ENCODE results near the gene SSH2. TPM values are rescaled to one million over a fixed set of nuclear protein-coding genes. Genes with fewer than 3 reads are reported as not detected.
"Not testable (repeated sequence)": the region's sequence is repeated elsewhere in the genome, so short reads cannot be mapped to it uniquely, and the experiment has no call there.

Gene SSH2
- total RNA-seq, 1 donor from 2014 or later, result 32.1 TPM

GRCh38 chr17:29732613-29733012 is 197.4 kb downstream of the SSH2 start:
- no peak for DNase-seq

- no peak for DNase-seq
Observed at GRCh38 chr17:29732209-29732608, 197.8 kb downstream of the SSH2 start.

GRCh38 chr17:29731589-29731929 is 198.5 kb downstream of the SSH2 start:
- DNase-seq, result no peak

- no peak for DNase-seq
Observed at GRCh38 chr17:29728490-29728889, 201.5 kb downstream of the SSH2 start.

- peak; percentile 82 for DNase-seq
Observed at GRCh38 chr17:29726715-29727252, 203.2 kb downstream of the SSH2 start.

- not testable (repeated sequence) for DNase-seq
Observed at GRCh38 chr17:29725408-29725807, 204.6 kb downstream of the SSH2 start.

GRCh38 chr17:29723278-29724047 is 206.6 kb downstream of the SSH2 start:
- no peak for DNase-seq

GRCh38 chr17:29722411-29723198 is 207.4 kb downstream of the SSH2 start:
- peak; percentile 90 for DNase-seq

- DNase-seq, result no peak
Observed at GRCh38 chr17:29720551-29720950, 209.5 kb downstream of the SSH2 start.

- no peak for DNase-seq
Observed at GRCh38 chr17:29719469-29719868, 210.6 kb downstream of the SSH2 start.

- no peak for DNase-seq
Observed at GRCh38 chr17:29718446-29719039, 211.5 kb downstream of the SSH2 start.

- no peak for DNase-seq
Observed at GRCh38 chr17:29717817-29718216, 212.2 kb downstream of the SSH2 start.

- no peak for DNase-seq
Observed at GRCh38 chr17:29716566-29716965, 213.5 kb downstream of the SSH2 start.

GRCh38 chr17:29715680-29716079 is 214.3 kb downstream of the SSH2 start:
- no peak for DNase-seq

- DNase-seq, result no peak
Observed at GRCh38 chr17:29714146-29714545, 215.9 kb downstream of the SSH2 start.

- no peak for DNase-seq
Observed at GRCh38 chr17:29713626-29714025, 216.4 kb downstream of the SSH2 start.

- no peak for DNase-seq
Observed at GRCh38 chr17:29711588-29712385, 218.2 kb downstream of the SSH2 start.

- no peak for DNase-seq
Observed at GRCh38 chr17:29710891-29711418, 219.1 kb downstream of the SSH2 start.

GRCh38 chr17:29710520-29710884 is 219.5 kb downstream of the SSH2 start:
- no peak for DNase-seq

- DNase-seq, result no peak
Observed at GRCh38 chr17:29709866-29710519, 220.0 kb downstream of the SSH2 start.

- DNase-seq, result no peak
Observed at GRCh38 chr17:29707212-29707571, 222.8 kb downstream of the SSH2 start.

- no peak for DNase-seq
Observed at GRCh38 chr17:29706045-29706431, 224.0 kb downstream of the SSH2 start.
